ENCODE results near the gene SQOR. TPM values are rescaled to one million over a fixed set of nuclear protein-coding genes. Genes with fewer than 3 reads are reported as not detected.

SQOR gene
- total RNA-seq: 1 to 10 TPM; 8.1 to 9.1 TPM
- 18.2 TPM for polyA plus RNA-seq (ENCODE audit: insufficient read depth, low read depth, low replicate concordance)
- long read RNA-seq, donor 1: 0 reads
- long read RNA-seq, donor 2, partial matches to known transcripts: 0 of 2 reads
- long read RNA-seq, donor 2, other reads (novel, unspliced or antisense): 0 of 2 reads

GRCh38 chr15:45634432-45635190, at the start of gene SQOR:
SQOR (plus strand) TSS chr15:45635029; CDS start chr15:45658924, 23,895 bp downstream.
- intact Hi-C loops (cut with DNase I; ENCODE audit: low total_unique reads): no loop called here
- H3K27me3 ChIP-seq: no peaks in the 10 kb centered on the region
- no peak for TF ChIP-seq POLR2A (IDR thresholded peaks at IDR 0.05)
- TF ChIP-seq, protein P1, sequence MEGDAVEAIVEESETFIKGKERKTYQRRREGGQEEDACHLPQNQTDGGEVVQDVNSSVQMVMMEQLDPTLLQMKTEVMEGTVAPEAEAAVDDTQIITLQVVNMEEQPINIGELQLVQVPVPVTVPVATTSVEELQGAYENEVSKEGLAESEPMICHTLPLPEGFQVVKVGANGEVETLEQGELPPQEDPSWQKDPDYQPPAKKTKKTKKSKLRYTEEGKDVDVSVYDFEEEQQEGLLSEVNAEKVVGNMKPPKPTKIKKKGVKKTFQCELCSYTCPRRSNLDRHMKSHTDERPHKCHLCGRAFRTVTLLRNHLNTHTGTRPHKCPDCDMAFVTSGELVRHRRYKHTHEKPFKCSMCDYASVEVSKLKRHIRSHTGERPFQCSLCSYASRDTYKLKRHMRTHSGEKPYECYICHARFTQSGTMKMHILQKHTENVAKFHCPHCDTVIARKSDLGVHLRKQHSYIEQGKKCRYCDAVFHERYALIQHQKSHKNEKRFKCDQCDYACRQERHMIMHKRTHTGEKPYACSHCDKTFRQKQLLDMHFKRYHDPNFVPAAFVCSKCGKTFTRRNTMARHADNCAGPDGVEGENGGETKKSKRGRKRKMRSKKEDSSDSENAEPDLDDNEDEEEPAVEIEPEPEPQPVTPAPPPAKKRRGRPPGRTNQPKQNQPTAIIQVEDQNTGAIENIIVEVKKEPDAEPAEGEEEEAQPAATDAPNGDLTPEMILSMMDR (IDR thresholded peaks at IDR 0.05): peak in 1 of 3 experiments; percentile 15
- WGBS, 2 donors: 4 to 11% methylated on average over 6 to 48 of the region's 53 CpGs
- H3K36me3 ChIP-seq (ENCODE audit: low read depth, missing control alignments): no peaks in the 10 kb centered on the region
- peak; percentile 82 for DNase-seq
- H3K4me1 ChIP-seq: peaks cover 5% of the 10 kb centered on the region
- H3K9me3 ChIP-seq: no peaks in the 10 kb centered on the region
- H3K27ac ChIP-seq: peak within 1 kb of the TSS; percentile 69 to 80
- peak within 1 kb of the TSS; percentile 67 to 71 for H3K4me3 ChIP-seq

- Histone ChIP-seq H3K4me3 (no peak overlapping the region), H3K36me3 (ENCODE audit: low read depth, missing control alignments) (no peaks in the 10 kb centered on the region), H3K27me3 (no peaks in the 10 kb centered on the region), H3K27ac (peak overlapping the region; percentile 63 to 100), H3K4me1 (peaks cover 24% of the 10 kb centered on the region), H3K9me3 (no peaks in the 10 kb centered on the region)
- intact Hi-C loops (cut with DNase I; ENCODE audit: low total_unique reads): no loop called here
- 64% methylated on average over 6 to 7 of the region's 7 CpGs for WGBS, 2 donors
- no peak for DNase-seq
- TF ChIP-seq, protein P1 (IDR thresholded peaks at IDR 0.05): no peak
- TF ChIP-seq POLR2A (IDR thresholded peaks at IDR 0.05): no peak
These were observed 49.6 kb upstream of the SQOR start for GRCh38 chr15:45585069-45585791.

DNA sequence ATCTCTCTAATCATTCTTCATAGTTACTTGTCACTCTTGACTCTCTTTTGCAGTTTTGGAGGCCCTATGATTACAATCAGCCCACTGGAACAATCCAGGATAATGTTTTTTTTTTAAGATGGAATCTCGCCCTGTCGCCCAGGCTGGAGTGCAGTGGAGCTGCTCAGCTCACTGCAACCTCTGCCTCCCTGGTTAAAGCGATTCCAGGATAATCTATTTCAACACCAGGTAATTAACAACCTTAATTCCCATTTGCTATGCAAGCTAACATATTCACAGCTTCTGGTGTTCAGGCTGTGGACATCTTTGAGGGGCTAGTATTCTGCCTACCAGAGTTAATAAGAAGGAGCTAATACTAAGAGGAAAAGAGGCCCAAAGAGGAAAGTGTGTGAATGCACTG, 48.7 kb upstream of the SQOR start:
- Histone ChIP-seq H3K27me3 (no peaks in the 10 kb centered on the region), H3K27ac (peak overlapping the region; percentile 100), H3K36me3 (ENCODE audit: low read depth, missing control alignments) (no peaks in the 10 kb centered on the region), H3K4me1 (peaks cover 27% of the 10 kb centered on the region), H3K9me3 (no peaks in the 10 kb centered on the region), H3K4me3 (peak overlapping the region; percentile 96 to 99)
- DNase-seq: no peak
- 60 to 63% methylated on average over 3 of the region's 3 CpGs for WGBS, 2 donors
- intact Hi-C loops (cut with DNase I; ENCODE audit: low total_unique reads): no loop called here
- TF ChIP-seq, protein P1 (IDR thresholded peaks at IDR 0.05): no peak
- TF ChIP-seq POLR2A (IDR thresholded peaks at IDR 0.05): no peak

DNA sequence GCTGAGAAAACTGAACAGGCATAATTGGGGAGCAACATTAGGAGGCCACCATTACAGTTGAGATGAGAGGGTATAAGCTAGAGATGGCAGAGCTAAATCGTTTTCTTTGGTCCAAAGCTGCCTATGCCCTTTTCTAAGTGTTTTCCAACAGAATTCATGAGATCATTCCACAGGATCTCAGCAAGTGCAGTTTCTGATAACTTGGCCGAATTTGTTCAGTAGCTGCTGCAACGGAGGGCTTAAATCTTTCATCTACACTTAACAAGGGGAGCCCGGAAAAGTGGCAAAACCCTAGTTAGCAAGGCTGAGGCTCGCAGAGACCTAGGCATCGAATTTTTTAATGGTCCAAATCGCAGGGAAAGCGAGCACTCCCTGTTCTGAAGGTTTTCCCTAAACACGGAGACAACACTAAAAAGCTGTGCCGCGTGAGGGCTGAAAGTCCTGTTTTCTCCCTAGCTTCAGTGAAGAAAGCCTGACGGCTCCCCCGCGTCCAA, 48.2 kb upstream of the SQOR start:
- peak overlapping the region; percentile 100 for H3K27ac ChIP-seq
- intact Hi-C loops (cut with DNase I; ENCODE audit: low total_unique reads): no loop called here
- 1% methylated on average over 14 of the region's 14 CpGs for WGBS, 2 donors
- H3K4me3 ChIP-seq: peak overlapping the region; percentile 96 to 99
- H3K4me1 ChIP-seq: peaks cover 27% of the 10 kb centered on the region
- DNase-seq: no peak
- H3K27me3 ChIP-seq: no peaks in the 10 kb centered on the region
- H3K9me3 ChIP-seq: no peaks in the 10 kb centered on the region
- TF ChIP-seq, protein P1 (IDR thresholded peaks at IDR 0.05): no peak
- no peak for TF ChIP-seq POLR2A (IDR thresholded peaks at IDR 0.05)
- no peaks in the 10 kb centered on the region for H3K36me3 ChIP-seq (ENCODE audit: low read depth, missing control alignments)

Data from testis (tissue), 5 donors.